ENCODE data around the gene RADIL. TPM values are rescaled to one million over a fixed set of nuclear protein-coding genes. Genes with fewer than 3 reads are reported as not detected.

The RADIL gene
- total RNA-seq, 2 donors from 2014 or later = 2.1 to 29.0 TPM

DNA sequence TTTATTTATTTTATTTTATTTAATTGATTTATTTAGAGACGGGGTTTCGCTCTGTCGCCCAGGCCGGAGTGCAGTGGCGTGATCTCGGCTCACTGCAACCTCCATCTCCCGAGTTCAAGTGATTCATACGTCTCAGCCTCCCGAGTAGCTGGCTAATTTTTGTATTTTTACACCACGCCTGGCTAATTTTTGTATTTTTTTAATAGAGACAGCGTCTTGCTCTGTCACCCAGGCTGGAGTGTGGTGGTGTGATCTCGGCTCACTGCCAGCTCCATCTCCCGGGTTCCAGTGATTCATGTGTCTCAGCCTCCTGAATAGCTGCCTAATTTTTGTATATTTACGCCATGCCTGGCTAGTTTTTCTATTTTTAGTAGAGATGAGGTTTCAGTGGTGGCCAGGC lies 73.8 kb downstream of the RADIL start:
- H3K27me3 ChIP-seq = no peaks in the 10 kb centered on the region
- ATAC-seq (no peak), DNase-seq (no peak)
- H3K4me3 ChIP-seq = no peak overlapping the region
- H3K36me3 ChIP-seq (replicated peaks in 1 of 2; ENCODE audit: insufficient read depth in 1 of 2, low read depth in 2 of 2) = no peaks in the 10 kb centered on the region
- intact Hi-C loops (cut with DNase I) = no loop called here
- H3K9me3 ChIP-seq = no peaks in the 10 kb centered on the region
- H3K27ac ChIP-seq = no peak overlapping the region
- H3K4me1 ChIP-seq = no peaks in the 10 kb centered on the region
- no peak for TF ChIP-seq POLR2A (IDR thresholded peaks at IDR 0.05)
- TF ChIP-seq, protein P1, sequence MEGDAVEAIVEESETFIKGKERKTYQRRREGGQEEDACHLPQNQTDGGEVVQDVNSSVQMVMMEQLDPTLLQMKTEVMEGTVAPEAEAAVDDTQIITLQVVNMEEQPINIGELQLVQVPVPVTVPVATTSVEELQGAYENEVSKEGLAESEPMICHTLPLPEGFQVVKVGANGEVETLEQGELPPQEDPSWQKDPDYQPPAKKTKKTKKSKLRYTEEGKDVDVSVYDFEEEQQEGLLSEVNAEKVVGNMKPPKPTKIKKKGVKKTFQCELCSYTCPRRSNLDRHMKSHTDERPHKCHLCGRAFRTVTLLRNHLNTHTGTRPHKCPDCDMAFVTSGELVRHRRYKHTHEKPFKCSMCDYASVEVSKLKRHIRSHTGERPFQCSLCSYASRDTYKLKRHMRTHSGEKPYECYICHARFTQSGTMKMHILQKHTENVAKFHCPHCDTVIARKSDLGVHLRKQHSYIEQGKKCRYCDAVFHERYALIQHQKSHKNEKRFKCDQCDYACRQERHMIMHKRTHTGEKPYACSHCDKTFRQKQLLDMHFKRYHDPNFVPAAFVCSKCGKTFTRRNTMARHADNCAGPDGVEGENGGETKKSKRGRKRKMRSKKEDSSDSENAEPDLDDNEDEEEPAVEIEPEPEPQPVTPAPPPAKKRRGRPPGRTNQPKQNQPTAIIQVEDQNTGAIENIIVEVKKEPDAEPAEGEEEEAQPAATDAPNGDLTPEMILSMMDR (IDR thresholded peaks at IDR 0.05) = no peak
- WGBS, 2 donors = 78 to 86% methylated on average over 14 of the region's 14 CpGs

DNA sequence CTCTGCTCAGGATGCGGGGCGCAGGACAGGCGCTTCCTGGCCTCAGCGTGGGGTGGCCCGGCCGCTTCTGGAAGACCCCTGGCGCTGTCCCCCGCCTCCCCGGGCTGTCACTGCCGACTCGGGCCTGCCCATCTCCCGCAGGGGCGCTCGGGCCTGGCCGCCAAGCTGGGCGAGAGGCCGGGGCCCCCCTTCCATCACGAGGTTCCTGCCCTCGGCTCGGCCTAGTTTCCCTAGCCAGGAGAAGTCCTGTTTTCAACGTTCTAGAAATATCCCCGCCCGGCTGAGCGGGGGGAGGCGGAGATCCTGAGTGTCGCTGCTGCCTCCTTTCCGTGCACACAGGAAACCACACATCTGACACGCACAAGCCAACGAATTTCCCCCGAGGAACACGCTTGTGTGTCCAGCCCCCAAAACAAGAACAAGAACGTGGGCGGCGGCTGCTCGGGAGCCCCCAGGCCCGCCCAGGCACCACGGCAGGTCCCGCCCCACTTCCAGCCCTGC lies 74.4 kb downstream of the RADIL start:
- WGBS, 2 donors = 57 to 84% methylated on average over 30 to 32 of the region's 38 CpGs
- Histone ChIP-seq H3K9me3 (no peaks in the 10 kb centered on the region), H3K4me3 (no peak overlapping the region), H3K27me3 (no peaks in the 10 kb centered on the region), H3K4me1 (no peaks in the 10 kb centered on the region), H3K36me3 (replicated peaks in 1 of 2; ENCODE audit: insufficient read depth in 1 of 2, low read depth in 2 of 2) (no peaks in the 10 kb centered on the region), H3K27ac (no peak overlapping the region)
- ATAC-seq = no peak
- peak in 1 of 4 donors; percentile 11 for DNase-seq
- TF ChIP-seq POLR2A (IDR thresholded peaks at IDR 0.05) = no peak
- TF ChIP-seq, protein P1 (IDR thresholded peaks at IDR 0.05) = no peak
- intact Hi-C loops (cut with DNase I) = no loop called here

- Histone ChIP-seq H3K4me1 (no peaks in the 10 kb centered on the region), H3K27ac (no peak overlapping the region), H3K9me3 (no peaks in the 10 kb centered on the region), H3K36me3 (replicated peaks in 1 of 2; ENCODE audit: insufficient read depth in 1 of 2, low read depth in 2 of 2) (no peaks in the 10 kb centered on the region), H3K27me3 (no peaks in the 10 kb centered on the region), H3K4me3 (no peak overlapping the region)
- no peak for TF ChIP-seq POLR2A (IDR thresholded peaks at IDR 0.05)
- TF ChIP-seq, protein P1 (IDR thresholded peaks at IDR 0.05) = no peak
- DNase-seq (no peak), ATAC-seq (no peak)
- WGBS, 2 donors = 74 to 78% methylated on average over 31 to 37 of the region's 37 CpGs
- intact Hi-C loops (cut with DNase I) = no loop called here
Measured at GRCh38 chr7:4808565-4808964, 75.0 kb downstream of the RADIL start.

- Histone ChIP-seq H3K36me3 (replicated peaks in 1 of 2; ENCODE audit: insufficient read depth in 1 of 2, low read depth in 2 of 2) (no peaks in the 10 kb centered on the region), H3K9me3 (no peaks in the 10 kb centered on the region), H3K27me3 (no peaks in the 10 kb centered on the region), H3K4me3 (no peak overlapping the region), H3K27ac (no peak overlapping the region), H3K4me1 (no peaks in the 10 kb centered on the region)
- TF ChIP-seq POLR2A (IDR thresholded peaks at IDR 0.05) = no peak
- TF ChIP-seq, protein P1 (IDR thresholded peaks at IDR 0.05) = no peak
- intact Hi-C loops (cut with DNase I) = no loop called here
- no peak for ATAC-seq
- 65 to 75% methylated on average over 4 to 5 of the region's 5 CpGs for WGBS, 2 donors
- DNase-seq = no peak
Measured at GRCh38 chr7:4808026-4808425, 75.5 kb downstream of the RADIL start.

DNA sequence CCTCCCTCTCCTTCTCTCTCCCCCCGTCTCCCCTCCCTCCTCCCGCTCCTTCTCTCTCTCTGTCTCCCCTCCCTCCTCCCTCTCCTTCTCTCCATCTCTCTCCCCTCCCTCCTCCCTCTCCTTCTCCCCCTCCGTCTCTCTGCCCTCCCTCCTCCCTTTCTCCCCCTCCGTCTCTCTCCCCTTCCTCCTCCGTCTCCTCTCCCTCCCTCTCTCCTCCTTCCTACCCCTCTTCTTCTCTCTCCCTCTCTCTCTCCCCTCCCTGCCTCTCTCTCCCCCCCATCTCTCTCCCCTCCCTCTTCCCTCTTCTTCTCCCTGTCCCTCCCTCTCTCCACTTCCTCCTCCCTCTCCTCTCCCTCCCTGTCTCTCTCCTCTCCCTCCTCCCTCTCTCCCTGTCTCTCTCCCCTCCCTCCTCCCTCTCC lies 75.9 kb downstream of the RADIL start:
- no peak for DNase-seq
- 47 to 72% methylated on average over 3 of the region's 5 CpGs for WGBS, 2 donors
- Histone ChIP-seq H3K36me3 (replicated peaks in 1 of 2; ENCODE audit: insufficient read depth in 1 of 2, low read depth in 2 of 2) (no peaks in the 10 kb centered on the region), H3K9me3 (no peaks in the 10 kb centered on the region), H3K27ac (no peak overlapping the region), H3K4me1 (no peaks in the 10 kb centered on the region), H3K4me3 (no peak overlapping the region), H3K27me3 (no peaks in the 10 kb centered on the region)
- intact Hi-C loops (cut with DNase I) = no loop called here
- TF ChIP-seq, protein P1 (IDR thresholded peaks at IDR 0.05) = no peak
- TF ChIP-seq POLR2A (IDR thresholded peaks at IDR 0.05) = no peak
- ATAC-seq = no peak

All from body of pancreas (tissue), 4 donors.